Natural killer cell (primary cell): ENCODE measurements around the gene HMX2. TPM values are rescaled to one million over a fixed set of nuclear protein-coding genes. Genes with fewer than 3 reads are reported as not detected.

Source experiments
- ATAC-seq, 3 donors: fragments of 150-1000 bp in 2 of 3; fragments of 200-7000 bp in 1 of 3; cut with Tn5 transposase; 1 replicate in 1 of 3; 2 replicates in 2 of 3; pipeline ENCODE4 v1.10.0; 2021; ENCODE audit warnings: mild to moderate bottlenecking in 2 of 3, moderate library complexity in 2 of 3
- DNase-seq, 2 donors: peaks; one replicate each; pipeline versions ENCODE4 v3.0.0 to v3.0.0-alpha.2; 2013 to 2021; ENCODE audit warnings: mixed read lengths in 1 of 2
- H3K27ac ChIP-seq: one replicate; pipeline ENCODE4 v1.5.1; 2013; ENCODE audit warnings: mild to moderate bottlenecking, low read length
- H3K27me3 ChIP-seq: one replicate; pipeline ENCODE4 v1.6.1; 2013; ENCODE audit warnings: low read length; ENCODE audit not compliant: control insufficient read depth, insufficient read depth
- H3K36me3 ChIP-seq: one replicate; pipeline ENCODE4 v1.6.1; 2013; ENCODE audit warnings: low read length; ENCODE audit not compliant: control insufficient read depth, insufficient read depth
- H3K4me1 ChIP-seq: one replicate; pipeline ENCODE4 v1.6.1; 2013; ENCODE audit warnings: low read length; ENCODE audit not compliant: control insufficient read depth, insufficient read depth
- H3K4me3 ChIP-seq: one replicate; pipeline ENCODE4 v1.5.1; 2013; ENCODE audit warnings: low read length
- H3K9me3 ChIP-seq: one replicate; pipeline ENCODE4 v1.6.1; 2013; ENCODE audit warnings: low read length; ENCODE audit not compliant: control insufficient read depth, insufficient read depth
- H3K27ac Mint-ChIP-seq, 2 donors: one replicate each; pipeline ENCODE4 v1.8.0; 2022; ENCODE audit warnings: mild to moderate bottlenecking in 2 of 2, mixed read lengths in 2 of 2, moderate library complexity in 1 of 2
- H3K27me3 Mint-ChIP-seq, 2 donors: one replicate each; pipeline ENCODE4 v1.8.0; 2022; ENCODE audit warnings: low read depth in 2 of 2, mixed read lengths in 2 of 2
- H3K36me3 Mint-ChIP-seq: one replicate; pipeline ENCODE4 v1.8.0; 2022; ENCODE audit warnings: mixed read lengths
- H3K4me1 Mint-ChIP-seq, 2 donors: one replicate each; pipeline ENCODE4 v1.8.0; 2022; ENCODE audit warnings: mixed read lengths in 2 of 2
- H3K4me3 Mint-ChIP-seq: one replicate; pipeline ENCODE4 v1.8.0; 2022; ENCODE audit warnings: mild to moderate bottlenecking, moderate library complexity, mixed read lengths
- H3K9me3 Mint-ChIP-seq, 2 donors: one replicate each; pipeline ENCODE4 v1.8.0; 2022; ENCODE audit warnings: mixed read lengths in 2 of 2
- WGBS: methylation state at CpG from one replicate; pipeline ENCODE4 v1.1.7; 2013; ENCODE audit warnings: missing lambda C conversion rate; ENCODE audit not compliant: insufficient coverage; 5-methylcytosine and 5-hydroxymethylcytosine counted together
- intact Hi-C: fragments of 100-400 bp; cut with micrococcal nuclease; formaldehyde crosslinking; loops from one replicate; pipeline ENCODE4 v1.14.2; 2022
- total RNA-seq, 4 donors: library from RNA; stranded (reverse); fragments of 120-200 nt in 1 of 4; gene quantifications; one replicate each; pipeline versions ENCODE4 v1.2.3 to v1.2.4, GENCODE V29; 2013 to 2022
- TF ChIP-seq, protein P1 (sequence below): fragments of 200-600 bp; IDR thresholded peaks from one replicate; pipeline ENCODE4 v1.8.0; 2022; ENCODE audit warnings: antibody characterized with exemption

The HMX2 gene
- total RNA-seq, 3 donors from 2014 or later (not counting 1 experiment from before 2014, with no cell fraction given) = not detected

DNA sequence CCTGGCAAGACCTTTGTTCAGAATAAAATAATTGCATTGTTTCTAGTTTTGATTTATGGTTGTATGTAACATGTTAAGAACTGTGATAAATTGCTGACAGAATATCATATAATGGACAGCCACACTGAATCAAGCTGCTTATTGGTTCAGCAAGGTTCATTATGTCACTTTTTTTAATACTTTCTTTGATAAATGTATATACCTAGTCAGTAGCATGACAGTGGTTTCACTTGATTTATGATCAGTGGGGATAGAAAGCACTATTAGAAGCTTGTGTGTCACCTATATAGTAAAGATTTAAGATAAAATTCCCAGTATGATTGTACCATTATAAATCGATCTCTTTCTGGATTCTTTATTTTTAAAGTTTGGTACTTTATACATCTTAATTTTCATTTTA is 10.7 kb downstream of the HMX2 start:
- DNase-seq (no peak), ATAC-seq (no peak)
- no peaks in the 10 kb centered on the region for H3K27me3 ChIP-seq
- Mint-ChIP-seq H3K4me1 (peaks cover 63 to 69% of the 10 kb centered on the region in 2 donors), H3K4me3 (no peak overlapping the region), H3K27ac (peak overlapping the region; percentile 65 to 74), H3K9me3 (no peaks in the 10 kb centered on the region), H3K27me3 (no peaks in the 10 kb centered on the region), H3K36me3 (peaks cover 6% of the 10 kb centered on the region)
- H3K4me1 ChIP-seq = peaks cover 19% of the 10 kb centered on the region
- WGBS = no CpG with 5 or more reads among the region's 1 CpG
- H3K27ac ChIP-seq = no peak overlapping the region
- TF ChIP-seq, protein P1, sequence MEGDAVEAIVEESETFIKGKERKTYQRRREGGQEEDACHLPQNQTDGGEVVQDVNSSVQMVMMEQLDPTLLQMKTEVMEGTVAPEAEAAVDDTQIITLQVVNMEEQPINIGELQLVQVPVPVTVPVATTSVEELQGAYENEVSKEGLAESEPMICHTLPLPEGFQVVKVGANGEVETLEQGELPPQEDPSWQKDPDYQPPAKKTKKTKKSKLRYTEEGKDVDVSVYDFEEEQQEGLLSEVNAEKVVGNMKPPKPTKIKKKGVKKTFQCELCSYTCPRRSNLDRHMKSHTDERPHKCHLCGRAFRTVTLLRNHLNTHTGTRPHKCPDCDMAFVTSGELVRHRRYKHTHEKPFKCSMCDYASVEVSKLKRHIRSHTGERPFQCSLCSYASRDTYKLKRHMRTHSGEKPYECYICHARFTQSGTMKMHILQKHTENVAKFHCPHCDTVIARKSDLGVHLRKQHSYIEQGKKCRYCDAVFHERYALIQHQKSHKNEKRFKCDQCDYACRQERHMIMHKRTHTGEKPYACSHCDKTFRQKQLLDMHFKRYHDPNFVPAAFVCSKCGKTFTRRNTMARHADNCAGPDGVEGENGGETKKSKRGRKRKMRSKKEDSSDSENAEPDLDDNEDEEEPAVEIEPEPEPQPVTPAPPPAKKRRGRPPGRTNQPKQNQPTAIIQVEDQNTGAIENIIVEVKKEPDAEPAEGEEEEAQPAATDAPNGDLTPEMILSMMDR = no peak
- H3K36me3 ChIP-seq = peaks cover 53% of the 10 kb centered on the region
- H3K4me3 ChIP-seq = no peak overlapping the region
- H3K9me3 ChIP-seq = no peaks in the 10 kb centered on the region
- intact Hi-C loops = loop anchor here (5.0 kb wide), 1 partner anchor 84 kb away; no protein-coding TSS in a partner anchor

DNA sequence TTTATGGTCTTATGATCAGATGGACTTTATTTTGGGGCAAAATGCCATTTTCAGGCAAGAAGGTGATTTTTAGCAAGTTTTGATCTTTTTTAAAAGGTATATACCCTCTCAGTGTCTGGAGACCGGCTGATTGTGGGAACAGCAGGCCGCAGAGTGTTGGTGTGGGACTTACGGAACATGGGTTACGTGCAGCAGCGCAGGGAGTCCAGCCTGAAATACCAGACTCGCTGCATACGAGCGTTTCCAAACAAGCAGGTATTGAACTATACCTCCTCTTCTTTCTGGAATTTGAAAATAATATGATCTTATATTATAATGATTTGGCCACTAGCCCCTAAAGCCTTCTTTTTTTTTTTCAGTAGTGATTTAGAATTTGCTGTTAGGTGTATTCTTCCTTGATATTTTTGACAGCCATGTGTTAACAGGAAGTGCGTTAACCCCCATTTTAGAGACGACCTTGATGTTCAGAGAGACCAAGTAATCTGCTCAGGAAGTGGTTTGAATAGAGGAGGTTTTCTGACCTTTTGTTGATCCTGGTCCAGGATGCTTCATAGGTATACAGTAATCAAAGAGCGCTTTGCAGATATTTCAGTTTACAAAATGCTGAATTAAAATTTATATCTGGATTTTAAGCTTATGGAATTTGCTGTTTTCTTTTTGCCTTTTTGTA is 12.5 kb downstream of the HMX2 start:
- H3K27ac ChIP-seq = peak overlapping the region; percentile 40
- Mint-ChIP-seq H3K4me1 (peaks cover 52 to 56% of the 10 kb centered on the region in 2 donors), H3K4me3 (no peak overlapping the region), H3K27me3 (no peaks in the 10 kb centered on the region), H3K9me3 (no peaks in the 10 kb centered on the region), H3K27ac (peak overlapping the region; percentile 65 to 74), H3K36me3 (peaks cover 6% of the 10 kb centered on the region)
- TF ChIP-seq, protein P1 = no peak
- intact Hi-C loops = no loop called here
- ATAC-seq = peak; percentile 71 to 81 (median 78)
- no peaks in the 10 kb centered on the region for H3K27me3 ChIP-seq
- WGBS = 66% methylated on average over 11 of the region's 11 CpGs
- no peak overlapping the region for H3K4me3 ChIP-seq
- H3K36me3 ChIP-seq = peaks cover 70% of the 10 kb centered on the region
- peak in 1 of 2 donors; percentile 71 for DNase-seq
- H3K9me3 ChIP-seq = no peaks in the 10 kb centered on the region
- H3K4me1 ChIP-seq = peaks cover 10% of the 10 kb centered on the region

DNA sequence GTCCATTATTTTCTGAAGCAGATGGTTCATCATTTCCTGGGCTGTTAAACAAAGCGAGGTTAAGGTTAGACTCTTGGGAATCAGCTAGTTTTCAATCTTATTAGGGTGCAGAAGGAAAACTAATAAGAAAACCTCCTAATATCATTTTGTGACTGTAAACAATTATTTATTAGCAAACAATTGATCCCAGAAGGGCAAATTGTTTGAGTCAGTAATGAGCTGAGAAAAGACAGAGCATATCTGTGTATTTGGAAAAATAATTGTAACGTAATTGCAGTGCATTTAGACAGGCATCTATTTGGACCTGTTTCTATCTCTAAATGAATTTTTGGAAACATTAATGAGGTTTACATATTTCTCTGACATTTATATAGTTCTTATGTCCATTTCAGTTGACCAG is 16.4 kb downstream of the HMX2 start:
- TF ChIP-seq, protein P1 = no peak
- H3K4me1 Mint-ChIP-seq = peaks cover 28 to 36% of the 10 kb centered on the region in 2 donors
- intact Hi-C loops = no loop called here
- WGBS = 100% methylated on average over 2 of the region's 2 CpGs
- H3K4me3 Mint-ChIP-seq = no peak overlapping the region
- Histone ChIP-seq H3K4me1 (peaks cover 7% of the 10 kb centered on the region), H3K4me3 (no peak overlapping the region), H3K9me3 (no peaks in the 10 kb centered on the region), H3K27ac (no peak overlapping the region), H3K27me3 (no peaks in the 10 kb centered on the region), H3K36me3 (peaks cover 58% of the 10 kb centered on the region)
- peaks cover 6% of the 10 kb centered on the region for H3K36me3 Mint-ChIP-seq
- H3K9me3 Mint-ChIP-seq = no peaks in the 10 kb centered on the region
- no peak for ATAC-seq
- no peak overlapping the region for H3K27ac Mint-ChIP-seq
- H3K27me3 Mint-ChIP-seq = no peaks in the 10 kb centered on the region
- DNase-seq = no peak
